ENCODE results near the gene DLEC1.

DNA sequence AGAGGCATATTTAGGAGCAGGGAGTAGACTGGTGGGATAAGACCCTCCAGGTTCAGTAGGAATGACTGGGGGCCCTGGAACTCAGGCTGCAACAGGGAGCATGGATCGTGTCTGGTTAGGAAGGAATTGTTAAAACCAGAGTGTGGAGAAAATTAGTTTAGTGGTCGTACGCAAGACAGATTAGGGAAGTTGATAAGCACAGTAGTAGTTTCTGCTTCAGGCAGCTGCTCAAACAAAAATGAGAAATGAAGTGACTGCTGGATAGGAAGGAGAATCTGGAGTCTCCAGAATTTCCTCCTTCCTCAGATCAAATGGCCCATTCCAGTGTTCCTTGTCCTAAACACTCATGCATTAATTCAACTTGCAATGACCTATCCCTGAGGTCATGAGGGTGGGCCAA is 110.7 kb downstream of the DLEC1 start:
- TF ChIP-seq TAF1 (IDR thresholded peaks at IDR 0.05; ENCODE audit: borderline replicate concordance, low read depth, low read length), result no peak
- no peak for TF ChIP-seq POLR2A (IDR thresholded peaks at IDR 0.05; ENCODE audit: low read depth, low read length)

Data from GM12892 (cell line).